Measurements from ENCODE around the gene ADARB1.

ADARB1 gene

GRCh38 chr21:45153358-45154318 lies 79.3 kb downstream of the ADARB1 start:
- no peak for DNase-seq (ENCODE audit: extremely low spot score)
- CTCF ChIA-PET = interaction anchor here (0.6 to 1.4 kb wide), 3 partner anchors 13 to 824 kb away, joined by 4 to 6 read pairs (median 4); no protein-coding TSS in a partner anchor
- no peak for TF ChIP-seq FOXK2 (IDR thresholded peaks at IDR 0.05)
- no peak for TF ChIP-seq FOXM1 (IDR thresholded peaks at IDR 0.05; ENCODE audit: borderline replicate concordance)
- POLR2A ChIA-PET = no interaction called here

DNA sequence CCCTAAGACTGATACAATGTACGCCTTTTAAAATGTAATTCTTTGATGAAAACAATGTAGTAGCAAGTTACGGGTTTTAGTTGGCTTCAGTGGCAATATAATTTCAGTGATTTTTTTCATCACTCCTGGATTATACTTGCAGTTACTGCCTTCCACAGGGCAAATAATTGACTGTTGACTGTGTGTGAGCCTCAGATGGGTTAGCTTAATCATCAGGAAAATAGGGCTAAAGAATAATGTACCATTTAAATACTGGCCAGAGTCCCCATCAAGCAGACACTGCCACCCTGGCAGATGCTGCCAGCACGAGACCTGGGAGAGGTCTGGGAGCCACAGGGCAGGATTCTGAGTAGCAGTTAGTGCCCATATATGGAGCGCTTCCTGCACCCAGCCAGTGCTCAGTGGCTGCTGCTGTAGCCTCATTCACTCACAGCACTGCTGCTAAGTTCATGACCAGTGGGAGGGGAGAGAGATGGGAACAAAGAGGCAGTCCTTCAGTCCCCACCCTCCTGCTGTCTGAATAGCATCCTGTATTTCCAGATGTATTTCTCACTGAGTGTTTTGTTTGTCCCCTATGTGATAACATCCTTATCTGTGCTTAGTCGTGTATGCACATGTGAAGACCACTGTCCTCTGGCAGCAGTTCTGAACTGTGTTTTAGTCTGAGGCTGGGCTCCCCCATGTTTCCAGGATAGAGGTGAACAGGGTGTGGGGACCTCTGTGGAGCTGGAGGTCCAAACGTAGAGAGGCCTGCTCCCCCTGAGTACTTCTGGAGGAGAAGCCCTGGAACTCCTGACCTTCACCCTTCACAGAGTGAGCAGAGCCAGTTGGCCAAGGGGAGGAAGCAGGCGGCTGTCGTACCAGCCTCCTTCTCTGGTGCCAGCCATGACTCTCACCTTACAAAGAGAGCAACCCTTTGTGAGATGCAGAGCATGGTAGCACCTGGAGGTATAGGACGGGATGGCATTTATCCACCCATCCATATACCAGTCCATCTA lies 80.4 kb downstream of the ADARB1 start:
- no peak for DNase-seq (ENCODE audit: extremely low spot score)
- TF ChIP-seq LEF1 (IDR thresholded peaks at IDR 0.05; ENCODE audit: borderline replicate concordance) (no peak), L3MBTL2 (conservative IDR thresholded peaks at IDR 0.05) (no peak), FOXK2 (IDR thresholded peaks at IDR 0.05) (no peak), FOXM1 (IDR thresholded peaks at IDR 0.05; ENCODE audit: borderline replicate concordance) (no peak), ZNF384 (IDR thresholded peaks at IDR 0.05) (no peak), ELF4 (IDR thresholded peaks at IDR 0.05) (no peak), SP1 (IDR thresholded peaks at IDR 0.05) (no peak)
- TF ChIP-seq, protein P1, sequence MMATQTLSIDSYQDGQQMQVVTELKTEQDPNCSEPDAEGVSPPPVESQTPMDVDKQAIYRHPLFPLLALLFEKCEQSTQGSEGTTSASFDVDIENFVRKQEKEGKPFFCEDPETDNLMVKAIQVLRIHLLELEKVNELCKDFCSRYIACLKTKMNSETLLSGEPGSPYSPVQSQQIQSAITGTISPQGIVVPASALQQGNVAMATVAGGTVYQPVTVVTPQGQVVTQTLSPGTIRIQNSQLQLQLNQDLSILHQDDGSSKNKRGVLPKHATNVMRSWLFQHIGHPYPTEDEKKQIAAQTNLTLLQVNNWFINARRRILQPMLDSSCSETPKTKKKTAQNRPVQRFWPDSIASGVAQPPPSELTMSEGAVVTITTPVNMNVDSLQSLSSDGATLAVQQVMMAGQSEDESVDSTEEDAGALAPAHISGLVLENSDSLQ (IDR thresholded peaks at IDR 0.05) = no peak
- ChIA-PET CTCF (no interaction called here), POLR2A (no interaction called here)

DNA sequence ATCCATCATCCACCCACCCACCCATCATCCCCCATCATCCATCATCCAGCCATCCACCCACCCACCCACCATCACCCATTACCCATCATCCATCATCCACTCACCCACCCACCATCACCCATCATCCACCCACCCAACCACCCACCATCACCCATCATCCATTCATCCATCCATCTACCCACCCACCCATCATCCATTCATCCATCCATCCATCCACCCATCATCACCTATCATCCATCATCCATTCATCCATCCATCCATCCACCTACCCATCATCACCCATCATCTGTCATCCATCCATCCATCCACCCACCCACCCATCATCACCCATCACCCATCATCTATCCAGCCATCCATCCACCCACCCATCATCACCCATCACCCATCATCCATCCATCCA lies 81.5 kb downstream of the ADARB1 start:
- ChIA-PET CTCF (no interaction called here), POLR2A (no interaction called here)
- TF ChIP-seq NFRKB (IDR thresholded peaks at IDR 0.05) (no peak), L3MBTL2 (conservative IDR thresholded peaks at IDR 0.05) (no peak), ELF4 (IDR thresholded peaks at IDR 0.05) (no peak), FOXM1 (IDR thresholded peaks at IDR 0.05; ENCODE audit: borderline replicate concordance) (no peak), LEF1 (IDR thresholded peaks at IDR 0.05; ENCODE audit: borderline replicate concordance) (no peak), FOXK2 (IDR thresholded peaks at IDR 0.05) (no peak), BHLHE40 (IDR thresholded peaks at IDR 0.05; ENCODE audit: borderline replicate concordance) (no peak), ARNT (IDR thresholded peaks at IDR 0.05) (no peak), ZNF384 (IDR thresholded peaks at IDR 0.05) (no peak), SUZ12 (IDR thresholded peaks at IDR 0.05) (no peak), SP1 (IDR thresholded peaks at IDR 0.05) (no peak), FOXA1 (IDR thresholded peaks at IDR 0.05) (no peak)
- TF ChIP-seq, protein P1 (IDR thresholded peaks at IDR 0.05) = no peak
- DNase-seq (ENCODE audit: extremely low spot score) = no peak

GRCh38 chr21:45156459-45156858 lies 82.1 kb downstream of the ADARB1 start:
- POLR2A ChIA-PET = no interaction called here
- CTCF ChIA-PET = no interaction called here
- TF ChIP-seq, protein P1 (IDR thresholded peaks at IDR 0.05) = no peak
- no peak for TF ChIP-seq LEF1 (IDR thresholded peaks at IDR 0.05; ENCODE audit: borderline replicate concordance)
- TF ChIP-seq HDGF (IDR thresholded peaks at IDR 0.05; ENCODE audit: borderline replicate concordance) = no peak
- TF ChIP-seq FOXA1 (IDR thresholded peaks at IDR 0.05) = no peak
- TF ChIP-seq SP1 (IDR thresholded peaks at IDR 0.05) = no peak
- TF ChIP-seq L3MBTL2 (conservative IDR thresholded peaks at IDR 0.05) = no peak
- TF ChIP-seq ZNF384 (IDR thresholded peaks at IDR 0.05) = no peak
- no peak for TF ChIP-seq TARDBP (IDR thresholded peaks at IDR 0.05)

GRCh38 chr21:45157932-45158331 lies 83.6 kb downstream of the ADARB1 start:
- no peak for TF ChIP-seq FOXM1 (IDR thresholded peaks at IDR 0.05; ENCODE audit: borderline replicate concordance)
- no peak for TF ChIP-seq TARDBP (IDR thresholded peaks at IDR 0.05)
- TF ChIP-seq ELF4 (IDR thresholded peaks at IDR 0.05) = no peak
- TF ChIP-seq, protein P1 (IDR thresholded peaks at IDR 0.05) = no peak
- TF ChIP-seq SP1 (IDR thresholded peaks at IDR 0.05) = no peak
- TF ChIP-seq LEF1 (IDR thresholded peaks at IDR 0.05; ENCODE audit: borderline replicate concordance) = no peak
- no peak for TF ChIP-seq ARNT (IDR thresholded peaks at IDR 0.05)
- no peak for TF ChIP-seq L3MBTL2 (conservative IDR thresholded peaks at IDR 0.05)
- no peak for TF ChIP-seq FOXA1 (IDR thresholded peaks at IDR 0.05)
- no peak for TF ChIP-seq NFRKB (IDR thresholded peaks at IDR 0.05)
- TF ChIP-seq SUZ12 (IDR thresholded peaks at IDR 0.05) = no peak
- no peak for TF ChIP-seq BHLHE40 (IDR thresholded peaks at IDR 0.05; ENCODE audit: borderline replicate concordance)
- ChIA-PET POLR2A (no interaction called here), CTCF (interaction anchor here (0.6 kb wide), 1 partner anchor 16 kb away, joined by 3 read pairs; no protein-coding TSS in a partner anchor)
- no peak for DNase-seq (ENCODE audit: extremely low spot score)

More at GRCh38 chr21:45156459-45156858, 82.1 kb downstream of the ADARB1 start:
- no peak for DNase-seq (ENCODE audit: extremely low spot score)

All from HEK293T (cell line).